Muscle layer of colon (tissue), 2 donors: ENCODE measurements around the gene LPCAT1.
"Not testable (repeated sequence)": the region's sequence is repeated elsewhere in the genome, so short reads cannot be mapped to it uniquely, and the experiment has no call there.

ENCODE experiments used
- H3K27ac ChIP-seq: one replicate; pipeline ENCODE4 v1.7.0; 2013; ENCODE audit warnings: low read depth, mild to moderate bottlenecking, low read length, moderate library complexity
- H3K27me3 ChIP-seq, 2 donors: one replicate each; pipeline ENCODE4 v1.7.0; 2013; ENCODE audit warnings: low read length in 2 of 2, mild to moderate bottlenecking in 2 of 2; ENCODE audit not compliant: insufficient read depth in 2 of 2, control insufficient read depth in 1 of 2
- H3K36me3 ChIP-seq: one replicate; pipeline ENCODE4 v1.7.0; 2013; ENCODE audit warnings: mild to moderate bottlenecking, low read length; ENCODE audit not compliant: insufficient read depth
- H3K4me1 ChIP-seq: one replicate; pipeline ENCODE4 v1.7.0; 2013; ENCODE audit warnings: mild to moderate bottlenecking, low read length; ENCODE audit not compliant: insufficient read depth
- H3K4me3 ChIP-seq, 2 donors: one replicate each; pipeline ENCODE4 v1.7.0; 2013; ENCODE audit warnings: low read length in 2 of 2, low read depth in 1 of 2, mild to moderate bottlenecking in 1 of 2, moderate library complexity in 1 of 2
- H3K9ac ChIP-seq: one replicate; pipeline ENCODE4 v1.7.0; 2013; ENCODE audit warnings: low read length
- H3K9me3 ChIP-seq: one replicate; pipeline ENCODE4 v1.7.0; 2013; ENCODE audit warnings: mild to moderate bottlenecking, low read length
- donor health status: abdominal sarcoma.
- donor health status: Adenocarcinoma of cecum.

Gene LPCAT1

DNA sequence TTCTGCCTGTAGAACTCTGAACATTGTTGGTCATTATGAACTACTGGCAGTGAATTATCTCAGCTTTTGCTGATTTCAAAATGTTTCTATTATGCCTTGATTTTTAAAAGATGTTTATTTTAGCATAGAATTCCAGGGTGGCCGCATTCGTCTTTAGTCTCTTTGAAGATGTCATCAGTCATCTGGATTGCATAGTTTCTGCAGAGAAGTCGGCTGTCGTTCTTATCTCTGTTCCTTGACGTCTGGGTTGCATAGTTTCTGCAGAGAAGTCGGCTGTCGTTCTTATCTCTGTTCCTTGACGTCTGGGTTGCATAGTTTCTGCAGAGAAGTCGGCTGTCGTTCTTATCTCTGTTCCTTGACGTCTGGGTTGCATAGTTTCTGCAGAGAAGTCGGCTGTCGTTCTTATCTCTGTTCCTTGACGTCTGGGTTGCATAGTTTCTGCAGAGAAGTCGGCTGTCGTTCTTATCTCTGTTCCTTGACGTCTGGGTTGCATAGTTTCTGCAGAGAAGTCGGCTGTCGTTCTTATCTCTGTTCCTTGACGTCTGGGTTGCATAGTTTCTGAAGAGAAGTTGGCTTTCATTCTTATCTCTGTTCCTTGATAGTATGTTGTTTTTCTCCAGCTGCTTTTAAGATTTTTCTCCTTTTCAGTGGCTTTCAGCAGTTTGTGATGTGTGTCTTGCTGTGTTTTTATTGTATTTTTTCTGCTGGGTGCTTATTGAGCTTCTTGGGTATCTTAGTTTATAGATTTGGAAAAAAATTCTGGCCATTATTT, 67.5 kb downstream of the LPCAT1 start:
- H3K27me3 ChIP-seq, H3K4me3 ChIP-seq, H3K9me3 ChIP-seq, H3K27ac ChIP-seq, H3K9ac ChIP-seq, H3K36me3 ChIP-seq, H3K4me1 ChIP-seq: not testable (repeated sequence)

DNA sequence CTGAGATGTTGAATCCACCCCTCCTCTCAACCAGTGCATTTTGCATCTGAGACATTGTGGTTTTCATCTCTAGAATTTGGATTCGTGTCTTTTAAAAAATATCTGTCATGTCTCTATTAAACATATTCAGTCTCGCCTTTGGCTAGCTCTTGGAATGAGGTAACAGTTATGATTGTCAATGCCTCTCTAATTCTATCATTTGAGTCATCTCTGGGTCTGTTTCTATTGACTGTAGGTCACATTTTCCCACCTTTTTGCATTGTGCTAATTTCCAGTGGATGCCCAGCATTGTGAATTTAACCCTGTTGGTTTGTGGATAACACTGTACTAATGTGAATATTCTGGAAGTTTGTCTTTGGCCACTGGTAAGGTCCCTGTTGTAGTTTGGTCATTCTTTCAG, 70.1 kb downstream of the LPCAT1 start:
- H3K4me1 ChIP-seq: no peaks in the 10 kb centered on the region
- H3K9ac ChIP-seq: no peak overlapping the region
- peaks cover 0 to 2% of the 10 kb centered on the region in 2 donors for H3K27me3 ChIP-seq
- H3K9me3 ChIP-seq: peaks cover 3% of the 10 kb centered on the region
- no peaks in the 10 kb centered on the region for H3K36me3 ChIP-seq
- H3K27ac ChIP-seq: no peak overlapping the region
- H3K4me3 ChIP-seq: no peak overlapping the region

DNA sequence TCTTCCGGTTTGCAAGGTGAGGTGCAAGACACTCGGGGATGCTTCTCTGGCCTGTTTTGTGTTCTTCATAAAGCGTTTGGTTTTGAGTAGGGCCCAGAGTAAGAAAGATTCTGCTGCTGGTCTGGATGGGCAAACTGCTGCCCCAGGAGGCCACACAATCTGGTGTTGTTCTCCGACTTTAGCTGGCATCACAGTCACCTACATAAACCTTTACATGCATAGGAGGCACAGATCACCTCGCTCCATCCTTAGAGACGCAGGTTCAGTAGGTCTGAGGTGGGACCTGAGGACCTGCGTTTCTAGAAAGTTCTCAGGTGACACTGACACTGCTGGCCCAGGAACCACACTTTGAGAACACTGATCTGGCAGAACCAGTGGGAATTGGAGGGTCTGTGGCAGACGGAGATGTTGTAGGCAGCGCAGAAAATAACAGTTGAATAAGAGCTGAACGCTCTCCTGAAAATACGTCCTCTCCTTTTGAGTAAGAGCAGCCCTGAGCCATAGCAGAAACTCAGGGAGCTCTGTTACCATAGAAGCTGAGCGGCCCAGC, 74.6 kb downstream of the LPCAT1 start:
- no peak overlapping the region for H3K4me3 ChIP-seq

DNA sequence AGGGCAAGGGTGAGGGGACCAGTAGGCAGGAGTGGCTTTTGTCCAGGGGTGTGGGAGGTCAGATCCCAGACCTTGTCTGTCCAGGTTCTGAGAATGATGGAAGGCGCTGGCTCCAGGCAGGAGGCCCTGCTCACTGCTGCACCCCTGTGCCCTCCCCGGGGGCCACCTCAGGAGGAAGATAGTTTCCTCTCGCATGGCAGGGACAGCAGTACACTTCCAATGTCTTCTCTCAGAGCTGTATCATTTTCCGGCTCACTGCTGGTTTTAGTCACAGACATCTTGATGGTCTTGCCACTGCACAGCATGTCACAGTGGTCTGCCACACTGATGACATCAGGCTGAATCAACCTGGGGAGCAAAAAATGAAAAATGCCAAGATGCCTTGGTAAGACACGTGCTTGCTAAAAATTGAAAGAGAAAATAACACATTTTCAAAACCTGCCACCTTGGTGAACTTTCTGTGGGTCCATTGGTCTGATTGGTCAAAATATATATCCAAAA, 75.2 kb downstream of the LPCAT1 start:
- H3K27me3 ChIP-seq: peaks cover 9 to 36% of the 10 kb centered on the region in 2 donors

More for the DNA sequence above, 74.6 kb downstream of the LPCAT1 start:
- no peaks in the 10 kb centered on the region for H3K4me1 ChIP-seq
- no peaks in the 10 kb centered on the region for H3K36me3 ChIP-seq
- H3K27ac ChIP-seq: no peak overlapping the region
- peaks cover 3 to 30% of the 10 kb centered on the region in 2 donors for H3K27me3 ChIP-seq
- peaks cover 3% of the 10 kb centered on the region for H3K9me3 ChIP-seq
- no peak overlapping the region for H3K9ac ChIP-seq

DNA sequence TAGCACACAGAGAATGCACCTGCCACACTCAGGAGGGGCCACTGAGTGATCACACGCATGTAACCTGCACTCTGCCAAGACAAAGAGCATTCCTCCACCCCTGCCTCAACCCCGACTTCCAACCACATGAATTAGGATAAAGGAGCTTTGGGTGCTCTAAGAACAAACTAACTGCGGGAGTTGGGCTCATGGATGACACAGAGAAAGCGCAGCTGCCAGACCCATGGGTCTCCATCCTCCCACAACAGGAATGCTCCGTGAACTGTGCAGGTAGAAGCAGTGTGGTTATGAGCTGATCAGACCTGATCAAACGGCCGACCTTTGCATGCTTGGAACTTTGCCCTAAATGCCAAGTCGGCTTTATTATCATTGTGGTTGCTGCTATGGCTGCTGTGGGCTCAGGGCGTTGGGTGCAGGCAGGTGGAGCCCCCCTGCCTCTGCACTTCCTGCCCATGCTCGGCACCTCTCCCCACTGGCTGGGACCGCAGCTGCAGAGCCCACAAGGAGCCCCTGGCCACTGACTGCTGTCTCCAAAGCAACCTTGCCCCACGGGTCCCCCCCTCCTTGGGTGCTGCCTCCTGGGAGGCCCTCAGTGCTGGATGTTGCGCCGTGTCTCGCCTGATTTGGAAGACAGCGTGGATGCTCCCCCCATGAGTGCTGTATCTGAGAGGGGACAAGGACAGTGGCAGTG, 75.9 kb downstream of the LPCAT1 start:
- Histone ChIP-seq H3K27ac (no peak overlapping the region), H3K9ac (no peak overlapping the region), H3K36me3 (no peaks in the 10 kb centered on the region), H3K4me3 (no peak overlapping the region), H3K4me1 (no peaks in the 10 kb centered on the region), H3K9me3 (no peaks in the 10 kb centered on the region), H3K27me3 (peaks cover 17 to 44% of the 10 kb centered on the region in 2 donors)

More for the DNA sequence above, 75.2 kb downstream of the LPCAT1 start:
- no peak overlapping the region for H3K4me3 ChIP-seq
- no peaks in the 10 kb centered on the region for H3K4me1 ChIP-seq
- H3K36me3 ChIP-seq: no peaks in the 10 kb centered on the region
- H3K9ac ChIP-seq: no peak overlapping the region
- no peaks in the 10 kb centered on the region for H3K9me3 ChIP-seq
- no peak overlapping the region for H3K27ac ChIP-seq

DNA sequence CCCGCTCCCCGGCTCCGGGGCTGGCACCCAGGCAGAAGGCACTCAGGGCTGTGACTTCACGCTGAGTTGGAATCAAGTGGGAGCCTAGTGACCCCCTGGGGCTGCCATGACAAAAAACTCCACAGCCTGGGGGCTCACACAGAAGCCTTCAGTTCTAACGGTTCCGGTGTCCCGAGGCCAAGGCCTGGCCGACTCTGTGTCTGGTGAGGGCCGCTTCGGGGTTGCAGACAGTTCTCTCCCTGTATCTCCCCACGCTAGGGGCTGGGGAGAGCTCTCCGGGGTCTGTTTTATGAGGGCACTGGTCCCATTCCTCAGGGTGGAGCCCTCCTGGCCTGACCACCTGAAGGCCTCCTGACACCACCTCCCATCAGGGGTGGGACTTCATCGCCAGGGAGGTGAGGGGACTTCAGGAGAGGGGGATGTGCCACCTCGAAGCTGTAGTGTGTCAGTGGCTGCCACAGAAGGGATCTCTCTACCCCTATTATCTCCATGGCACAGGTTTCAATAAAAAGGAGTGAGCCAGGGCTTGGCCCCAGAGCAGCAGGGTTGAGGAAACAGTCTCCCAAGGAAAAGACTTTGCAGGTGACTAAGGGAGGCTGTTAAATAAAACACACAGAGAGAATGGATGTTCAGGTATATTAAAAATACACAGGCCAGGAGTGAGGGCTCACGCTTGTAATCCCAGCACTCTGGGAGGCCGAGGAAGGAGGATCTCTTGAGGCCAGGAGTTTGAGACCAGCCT, 77.0 kb downstream of the LPCAT1 start:
- Histone ChIP-seq H3K9me3 (no peaks in the 10 kb centered on the region), H3K27ac (no peak overlapping the region), H3K9ac (no peak overlapping the region), H3K4me1 (no peaks in the 10 kb centered on the region), H3K36me3 (no peaks in the 10 kb centered on the region), H3K4me3 (no peak overlapping the region), H3K27me3 (peaks cover 18 to 54% of the 10 kb centered on the region in 2 donors)

DNA sequence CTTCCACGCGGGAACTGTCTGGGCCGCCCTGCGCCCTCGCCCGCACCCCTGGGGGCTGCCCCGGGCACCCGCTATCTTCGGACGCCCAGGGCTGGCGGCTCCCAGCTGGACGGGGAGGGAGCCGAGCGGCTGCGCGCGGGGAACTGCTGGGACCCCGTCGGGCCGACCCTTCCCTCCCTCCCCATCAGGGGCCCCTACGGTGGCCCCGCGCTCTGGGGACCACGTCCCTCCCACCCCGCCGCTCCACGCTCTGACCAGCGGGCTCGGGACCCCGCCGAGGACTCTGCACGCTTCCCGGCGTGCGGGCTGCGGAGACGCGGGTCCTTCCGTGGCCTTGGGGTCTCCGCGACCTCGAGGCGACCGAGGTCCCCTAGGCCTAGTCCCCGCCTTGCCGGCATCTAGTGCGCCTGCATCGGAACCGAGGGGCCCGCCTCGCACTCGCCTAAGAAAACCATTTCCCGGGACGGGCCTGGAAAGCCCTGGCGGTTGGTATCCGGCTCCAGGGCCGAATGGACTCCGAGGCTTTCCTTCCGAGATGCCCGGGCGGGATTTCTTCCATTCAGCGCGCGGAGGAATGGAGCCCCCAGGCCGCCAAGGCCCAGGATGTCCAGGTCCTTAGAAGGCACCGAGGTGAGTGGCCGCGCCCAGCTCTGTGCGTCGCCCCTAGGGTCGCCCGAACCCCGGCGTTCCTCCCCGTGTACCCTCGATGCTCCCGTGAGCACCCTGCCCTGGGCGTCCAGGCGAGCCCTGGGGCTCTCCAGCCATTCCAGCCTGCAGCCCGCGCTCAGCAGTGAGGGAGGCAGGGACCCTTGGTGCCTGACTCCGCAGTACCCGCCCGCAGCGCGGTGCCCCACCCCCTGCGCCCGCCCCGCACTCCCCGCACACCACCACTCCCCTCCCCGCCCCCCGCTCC, 77.8 kb downstream of the LPCAT1 start:
- Histone ChIP-seq H3K27me3 (peaks cover 18 to 62% of the 10 kb centered on the region in 2 donors), H3K9me3 (no peaks in the 10 kb centered on the region), H3K4me3 (no peak overlapping the region), H3K4me1 (no peaks in the 10 kb centered on the region), H3K36me3 (no peaks in the 10 kb centered on the region), H3K9ac (no peak overlapping the region), H3K27ac (no peak overlapping the region)

DNA sequence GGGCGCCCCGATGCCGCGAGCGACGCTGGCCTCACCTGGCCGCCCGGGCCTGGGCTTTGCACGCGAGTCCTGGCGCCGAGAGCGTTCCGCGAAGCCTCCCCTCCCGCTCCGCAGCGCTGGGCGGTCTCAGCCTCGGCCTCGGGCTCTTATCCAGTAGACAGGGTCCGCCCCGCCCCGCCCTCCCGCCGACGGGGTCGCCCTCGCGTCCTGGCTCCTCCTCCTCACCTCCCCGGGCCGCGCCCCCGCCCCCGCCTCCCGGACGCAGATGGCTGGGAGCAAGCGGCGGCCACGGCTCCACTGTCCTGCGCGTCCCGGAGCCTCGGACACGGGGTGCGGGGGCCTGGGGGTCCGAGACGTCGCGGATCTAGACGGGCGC, 78.5 kb downstream of the LPCAT1 start, which contains the start of gene SLC6A3:
Gene SLC6A3 (minus strand): TSS at position 128 of the 376 bp plus-strand sequence. CDS start 2,243 bp downstream, outside the sequence.
- Histone ChIP-seq H3K36me3 (no peaks in the 10 kb centered on the region), H3K9me3 (no peaks in the 10 kb centered on the region), H3K4me1 (no peaks in the 10 kb centered on the region), H3K27me3 (peaks cover 18 to 63% of the 10 kb centered on the region in 2 donors), H3K27ac (no peak within 1 kb of the TSS), H3K4me3 (no peak within 1 kb of the TSS), H3K9ac (no peak within 1 kb of the TSS)

DNA sequence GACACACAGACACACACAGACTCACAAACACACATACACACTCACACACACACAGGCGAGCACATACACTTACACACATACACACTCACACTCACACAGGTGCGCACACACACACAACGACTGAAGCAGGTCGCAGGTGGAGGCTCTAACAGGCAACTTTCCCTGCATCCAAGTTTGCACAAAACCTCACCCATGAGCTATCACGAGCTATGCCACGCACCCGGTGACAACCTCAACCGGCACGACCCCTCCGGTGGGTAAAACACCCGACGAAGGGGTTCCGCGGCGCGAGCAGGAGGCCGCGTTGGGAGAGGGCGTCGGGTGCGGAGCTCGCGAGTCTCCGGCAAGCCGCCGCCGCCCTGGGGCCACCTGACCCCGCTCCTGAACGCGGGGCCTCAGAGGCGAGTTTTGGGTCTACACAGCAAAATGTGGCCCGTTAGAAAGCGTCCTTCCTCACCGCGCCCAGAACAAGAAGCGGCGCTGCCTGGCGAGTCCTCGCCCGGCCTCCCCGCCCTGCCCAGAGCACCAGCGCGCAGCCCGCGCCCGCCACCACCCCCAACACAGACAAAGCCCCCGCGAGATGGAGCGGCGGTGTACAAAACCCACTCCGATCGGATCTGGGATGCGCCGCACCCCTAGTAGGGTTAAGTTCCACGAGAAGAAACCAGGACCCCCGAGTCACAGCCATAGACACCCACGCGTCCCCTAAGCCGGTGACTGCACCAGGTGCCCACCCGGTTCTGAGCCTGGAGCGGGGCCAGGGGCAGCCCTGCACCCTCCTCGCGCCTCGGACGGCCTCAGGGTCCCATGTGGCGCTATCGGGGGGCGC, 79.2 kb downstream of the LPCAT1 start:
- H3K27ac ChIP-seq: no peak overlapping the region
- no peaks in the 10 kb centered on the region for H3K4me1 ChIP-seq
- no peak overlapping the region for H3K9ac ChIP-seq
- H3K27me3 ChIP-seq: peaks cover 18 to 63% of the 10 kb centered on the region in 2 donors
- no peaks in the 10 kb centered on the region for H3K36me3 ChIP-seq
- H3K4me3 ChIP-seq: no peak overlapping the region
- H3K9me3 ChIP-seq: no peaks in the 10 kb centered on the region

DNA sequence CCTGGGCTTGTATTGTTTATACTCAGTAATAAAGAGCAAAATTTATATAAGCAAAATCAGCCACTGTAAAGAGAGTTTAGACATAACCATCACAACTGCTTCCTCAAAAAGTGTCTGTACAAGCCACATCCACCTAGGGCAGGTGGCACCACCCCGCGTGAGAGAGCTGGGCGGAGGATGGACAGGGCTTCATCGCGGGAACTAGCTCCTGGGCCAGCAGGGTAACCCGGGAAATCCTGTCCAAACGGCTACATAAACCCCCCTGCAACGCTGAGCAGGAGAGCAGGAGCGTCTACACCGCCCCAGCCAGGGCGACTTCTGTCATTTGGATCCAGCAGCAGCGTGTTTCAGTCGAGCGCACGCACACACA, 79.8 kb downstream of the LPCAT1 start:
- Histone ChIP-seq H3K4me1 (no peaks in the 10 kb centered on the region), H3K36me3 (no peaks in the 10 kb centered on the region), H3K4me3 (no peak overlapping the region), H3K9ac (no peak overlapping the region), H3K9me3 (no peaks in the 10 kb centered on the region), H3K27me3 (peaks cover 18 to 63% of the 10 kb centered on the region in 2 donors), H3K27ac (no peak overlapping the region)
